Loucy (cell line): ENCODE results near the gene PRAMEF12.

ENCODE experiments used
- EZH2phosphoT487 ChIP-seq: fragments of 200-600 bp; IDR thresholded peaks from 2 replicates; pipeline ENCODE4 v1.6.1; 2018; ENCODE audit warnings: antibody characterized with exemption, mild to moderate bottlenecking, moderate library complexity, borderline replicate concordance
- TF ChIP-seq, protein P1 (sequence below): fragments of 200-600 bp; sonication (generic); conservative IDR thresholded peaks from 2 replicates; pipeline ENCODE4 v1.5.1; 2014; ENCODE audit warnings: mild to moderate bottlenecking, antibody characterized with exemption, low read length

DNA sequence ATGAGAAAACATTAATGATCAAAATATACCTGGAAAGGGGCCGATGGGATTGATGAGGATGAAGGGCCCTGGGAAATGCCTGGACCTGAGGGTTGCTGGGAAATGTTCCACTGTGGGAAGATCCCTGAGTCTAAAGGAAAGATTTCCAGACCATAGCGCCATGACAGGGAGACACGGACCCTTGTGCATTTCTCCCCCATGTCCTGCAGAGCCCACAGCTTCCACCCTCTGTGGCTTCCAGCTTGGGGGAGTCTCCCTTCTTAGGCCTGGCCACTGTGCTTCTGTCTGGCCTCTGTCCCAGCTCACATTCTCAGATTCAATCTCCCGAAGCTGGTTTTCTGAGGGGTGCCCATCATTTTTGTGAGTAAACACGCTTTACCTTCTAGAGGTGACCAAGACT lies 1.0 kb upstream of the PRAMEF12 start:
- TF ChIP-seq, protein P1, sequence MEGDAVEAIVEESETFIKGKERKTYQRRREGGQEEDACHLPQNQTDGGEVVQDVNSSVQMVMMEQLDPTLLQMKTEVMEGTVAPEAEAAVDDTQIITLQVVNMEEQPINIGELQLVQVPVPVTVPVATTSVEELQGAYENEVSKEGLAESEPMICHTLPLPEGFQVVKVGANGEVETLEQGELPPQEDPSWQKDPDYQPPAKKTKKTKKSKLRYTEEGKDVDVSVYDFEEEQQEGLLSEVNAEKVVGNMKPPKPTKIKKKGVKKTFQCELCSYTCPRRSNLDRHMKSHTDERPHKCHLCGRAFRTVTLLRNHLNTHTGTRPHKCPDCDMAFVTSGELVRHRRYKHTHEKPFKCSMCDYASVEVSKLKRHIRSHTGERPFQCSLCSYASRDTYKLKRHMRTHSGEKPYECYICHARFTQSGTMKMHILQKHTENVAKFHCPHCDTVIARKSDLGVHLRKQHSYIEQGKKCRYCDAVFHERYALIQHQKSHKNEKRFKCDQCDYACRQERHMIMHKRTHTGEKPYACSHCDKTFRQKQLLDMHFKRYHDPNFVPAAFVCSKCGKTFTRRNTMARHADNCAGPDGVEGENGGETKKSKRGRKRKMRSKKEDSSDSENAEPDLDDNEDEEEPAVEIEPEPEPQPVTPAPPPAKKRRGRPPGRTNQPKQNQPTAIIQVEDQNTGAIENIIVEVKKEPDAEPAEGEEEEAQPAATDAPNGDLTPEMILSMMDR = no peak
- no peak for TF ChIP-seq EZH2phosphoT487
